Neural cell (in vitro differentiated cells): ENCODE results near the gene MAGI2. TPM values are rescaled to one million over a fixed set of nuclear protein-coding genes. Genes with fewer than 3 reads are reported as not detected.

Source experiments
- H2AFZ ChIP-seq: fragments of 200-600, 300-800 bp; sonication (generic), shearing (Covaris generic); 2 replicates; pipeline ENCODE4 v1.6.0; 2014; ENCODE audit warnings: low read depth, mild to moderate bottlenecking, antibody characterized with exemption, low read length, moderate library complexity
- H3F3A ChIP-seq: fragments of 200-600 bp; shearing (Covaris generic); 2 replicates; pipeline ENCODE4 v1.6.1; 2016; ENCODE audit warnings: mild to moderate bottlenecking, moderate library complexity, mixed read lengths, antibody characterized with exemption, low read length; ENCODE audit not compliant: insufficient read depth, poor library complexity, severe bottlenecking
- H3K27ac ChIP-seq: fragments of 200-600, 300-800 bp; sonication (generic), shearing (Covaris generic); 2 replicates; pipeline ENCODE4 v1.5.1; 2014; ENCODE audit warnings: mild to moderate bottlenecking, low read length, moderate library complexity
- H3K27me3 ChIP-seq: fragments of 300-800, 200-600 bp; sonication (generic), shearing (Covaris generic); 2 replicates; pipeline ENCODE4 v1.6.0; 2014; ENCODE audit warnings: mild to moderate bottlenecking, low read depth, low read length, moderate library complexity; ENCODE audit not compliant: insufficient read depth
- H3K36me3 ChIP-seq: fragments of 300-800, 200-600 bp; sonication (generic), shearing (Covaris generic); 2 replicates; pipeline ENCODE4 v1.5.1; 2014; ENCODE audit warnings: mild to moderate bottlenecking, antibody characterized with exemption, low read length, moderate library complexity; ENCODE audit not compliant: insufficient read depth
- H3K4me2 ChIP-seq: fragments of 300-800, 200-600 bp; sonication (generic), shearing (Covaris generic); 2 replicates; pipeline ENCODE4 v1.6.0; 2014; ENCODE audit warnings: mild to moderate bottlenecking, low read length
- H3K4me3 ChIP-seq: fragments of 300-800, 200-600 bp; sonication (generic), shearing (Covaris generic); 2 replicates; pipeline ENCODE4 v1.5.1; 2014; ENCODE audit warnings: mild to moderate bottlenecking, low read length, moderate library complexity
- H3K79me2 ChIP-seq: fragments of 200-600 bp; shearing (Covaris generic); replicated peaks from 2 replicates; pipeline ENCODE4 v1.6.0; 2014; ENCODE audit warnings: mild to moderate bottlenecking, low read length, moderate library complexity; ENCODE audit not compliant: insufficient read depth
- H3K9ac ChIP-seq: fragments of 300-800, 200-600 bp; sonication (generic), shearing (Covaris generic); 2 replicates; pipeline ENCODE4 v1.6.1; 2016; ENCODE audit warnings: mild to moderate bottlenecking, low read length, mixed read lengths
- H3K9me2 ChIP-seq: fragments of 200-600 bp; shearing (Covaris generic); 2 replicates; pipeline ENCODE4 v1.6.1; 2016; ENCODE audit warnings: mild to moderate bottlenecking, low read length, mixed read lengths; ENCODE audit not compliant: insufficient read depth
- H3K9me3 ChIP-seq: fragments of 200-600, 300-800 bp; sonication (generic), shearing (Covaris generic); 2 replicates; pipeline ENCODE4 v1.6.1; 2016; ENCODE audit warnings: mild to moderate bottlenecking, mixed run types, low read length, moderate library complexity, mixed read lengths
- H4K20me1 ChIP-seq: fragments of 200-600 bp; shearing (Covaris generic); 2 replicates; pipeline ENCODE4 v1.6.1; 2016; ENCODE audit warnings: mild to moderate bottlenecking, mixed run types; ENCODE audit not compliant: insufficient read depth
- EP300 ChIP-seq: fragments of 450-650 bp; conservative IDR thresholded peaks from 2 replicates; pipeline ENCODE4 v1.6.1; 2014; ENCODE audit warnings: antibody characterized with exemption, mild to moderate bottlenecking, moderate library complexity; ENCODE audit not compliant: poor library complexity, severe bottlenecking
- EZH2 ChIP-seq: fragments of 200-600, 300-800 bp; shearing (Covaris generic), sonication (generic); IDR thresholded peaks from 2 replicates; pipeline ENCODE4 v1.6.1; 2014; ENCODE audit warnings: antibody characterized with exemption, low read length, borderline replicate concordance, mild to moderate bottlenecking; ENCODE audit not compliant: insufficient read depth, poor library complexity, severe bottlenecking
- MXI1 ChIP-seq: fragments of 450-650 bp; conservative IDR thresholded peaks from 2 replicates; pipeline ENCODE4 v1.6.1; 2014; ENCODE audit warnings: antibody characterized with exemption, mild to moderate bottlenecking; ENCODE audit not compliant: poor library complexity, severe bottlenecking
- POLR2AphosphoS5 ChIP-seq: IDR thresholded peaks from 2 replicates; pipeline ENCODE4 v1.6.1; 2012
- RAD21 ChIP-seq: fragments of 450-650 bp; conservative IDR thresholded peaks from 2 replicates; pipeline ENCODE4 v1.6.1; 2014; ENCODE audit warnings: antibody characterized with exemption, mild to moderate bottlenecking, moderate library complexity
- SMC3 ChIP-seq: fragments of 450-650 bp; conservative IDR thresholded peaks from 2 replicates; pipeline ENCODE4 v1.6.1; 2014; ENCODE audit warnings: antibody characterized with exemption, mild to moderate bottlenecking, moderate library complexity; ENCODE audit not compliant: poor library complexity
- TAF1 ChIP-seq: IDR thresholded peaks from 2 replicates; pipeline ENCODE4 v1.6.1; 2012; ENCODE audit warnings: low read depth
- polyA plus RNA-seq: library from polyadenylated mRNA; depleted of rRNA; stranded (reverse); fragments of >200 nt; gene quantifications from 2 replicates; pipeline ENCODE4 v1.2.3, GENCODE V29; 2014
- TF ChIP-seq, protein P1 (sequence below): IDR thresholded peaks from 2 replicates; pipeline ENCODE4 v1.6.1; 2012; ENCODE audit warnings: borderline replicate concordance
- TF ChIP-seq, protein P2 (sequence below): fragments of 450-650 bp; IDR thresholded peaks from 2 replicates; pipeline ENCODE4 v1.5.1; 2014; ENCODE audit warnings: antibody characterized with exemption, mild to moderate bottlenecking, moderate library complexity; ENCODE audit not compliant: poor library complexity, severe bottlenecking

Gene MAGI2
- polyA plus RNA-seq, 1 donor from 2014 or later, result 19.3 TPM

DNA sequence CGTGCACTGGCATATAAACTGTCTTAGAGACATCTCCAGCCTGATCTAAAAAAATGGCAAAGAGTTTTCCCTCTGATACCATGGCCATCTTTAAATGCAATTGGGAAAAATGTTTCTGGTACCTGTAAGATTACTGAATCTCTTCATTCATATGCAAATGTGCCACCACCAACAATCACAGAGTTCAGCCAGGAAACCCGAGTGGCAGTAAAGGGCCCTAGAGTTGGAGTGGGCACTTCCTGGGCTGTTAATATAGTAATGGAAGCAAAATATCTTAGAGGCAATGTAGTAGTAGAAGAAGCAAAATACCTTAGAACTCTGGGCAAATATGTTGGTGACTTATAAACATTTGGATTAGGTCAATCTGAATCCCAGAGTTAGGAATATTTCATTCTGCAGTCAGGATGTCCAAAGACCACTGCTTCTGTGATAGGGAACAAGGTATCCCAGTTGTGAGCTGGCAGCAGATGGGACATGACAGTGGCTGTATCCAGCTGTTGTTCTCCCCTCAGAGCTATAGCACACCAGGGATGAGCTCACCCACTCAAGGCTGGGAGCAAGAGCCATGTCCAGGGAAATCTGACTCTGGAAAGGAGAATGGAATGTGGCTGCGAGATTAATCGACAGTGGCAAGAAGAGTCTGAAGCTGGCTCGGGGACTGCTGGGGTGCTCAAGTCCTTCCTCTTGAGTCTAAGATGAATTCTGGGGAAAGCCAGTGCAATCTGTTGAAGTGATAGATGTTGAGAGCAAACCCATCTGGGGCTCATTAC lies 1322.8 kb downstream of the MAGI2 start:
- no peaks in the 10 kb centered on the region for H4K20me1 ChIP-seq
- no peaks in the 10 kb centered on the region for H3K79me2 ChIP-seq
- H3K36me3 ChIP-seq, result peaks cover 9% of the 10 kb centered on the region
- no peak overlapping the region for H3K27ac ChIP-seq
- no peak overlapping the region for H3K4me3 ChIP-seq
- H2AFZ ChIP-seq, result no peak overlapping the region
- H3K27me3 ChIP-seq, result no peaks in the 10 kb centered on the region
- H3K9ac ChIP-seq, result no peak overlapping the region
- TF ChIP-seq EP300 (no peak), TAF1 (no peak), MXI1 (no peak), POLR2AphosphoS5 (no peak), RAD21 (no peak), SMC3 (no peak), EZH2 (no peak)
- TF ChIP-seq, protein P1, sequence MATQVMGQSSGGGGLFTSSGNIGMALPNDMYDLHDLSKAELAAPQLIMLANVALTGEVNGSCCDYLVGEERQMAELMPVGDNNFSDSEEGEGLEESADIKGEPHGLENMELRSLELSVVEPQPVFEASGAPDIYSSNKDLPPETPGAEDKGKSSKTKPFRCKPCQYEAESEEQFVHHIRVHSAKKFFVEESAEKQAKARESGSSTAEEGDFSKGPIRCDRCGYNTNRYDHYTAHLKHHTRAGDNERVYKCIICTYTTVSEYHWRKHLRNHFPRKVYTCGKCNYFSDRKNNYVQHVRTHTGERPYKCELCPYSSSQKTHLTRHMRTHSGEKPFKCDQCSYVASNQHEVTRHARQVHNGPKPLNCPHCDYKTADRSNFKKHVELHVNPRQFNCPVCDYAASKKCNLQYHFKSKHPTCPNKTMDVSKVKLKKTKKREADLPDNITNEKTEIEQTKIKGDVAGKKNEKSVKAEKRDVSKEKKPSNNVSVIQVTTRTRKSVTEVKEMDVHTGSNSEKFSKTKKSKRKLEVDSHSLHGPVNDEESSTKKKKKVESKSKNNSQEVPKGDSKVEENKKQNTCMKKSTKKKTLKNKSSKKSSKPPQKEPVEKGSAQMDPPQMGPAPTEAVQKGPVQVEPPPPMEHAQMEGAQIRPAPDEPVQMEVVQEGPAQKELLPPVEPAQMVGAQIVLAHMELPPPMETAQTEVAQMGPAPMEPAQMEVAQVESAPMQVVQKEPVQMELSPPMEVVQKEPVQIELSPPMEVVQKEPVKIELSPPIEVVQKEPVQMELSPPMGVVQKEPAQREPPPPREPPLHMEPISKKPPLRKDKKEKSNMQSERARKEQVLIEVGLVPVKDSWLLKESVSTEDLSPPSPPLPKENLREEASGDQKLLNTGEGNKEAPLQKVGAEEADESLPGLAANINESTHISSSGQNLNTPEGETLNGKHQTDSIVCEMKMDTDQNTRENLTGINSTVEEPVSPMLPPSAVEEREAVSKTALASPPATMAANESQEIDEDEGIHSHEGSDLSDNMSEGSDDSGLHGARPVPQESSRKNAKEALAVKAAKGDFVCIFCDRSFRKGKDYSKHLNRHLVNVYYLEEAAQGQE, result no peak
- TF ChIP-seq, protein P2, sequence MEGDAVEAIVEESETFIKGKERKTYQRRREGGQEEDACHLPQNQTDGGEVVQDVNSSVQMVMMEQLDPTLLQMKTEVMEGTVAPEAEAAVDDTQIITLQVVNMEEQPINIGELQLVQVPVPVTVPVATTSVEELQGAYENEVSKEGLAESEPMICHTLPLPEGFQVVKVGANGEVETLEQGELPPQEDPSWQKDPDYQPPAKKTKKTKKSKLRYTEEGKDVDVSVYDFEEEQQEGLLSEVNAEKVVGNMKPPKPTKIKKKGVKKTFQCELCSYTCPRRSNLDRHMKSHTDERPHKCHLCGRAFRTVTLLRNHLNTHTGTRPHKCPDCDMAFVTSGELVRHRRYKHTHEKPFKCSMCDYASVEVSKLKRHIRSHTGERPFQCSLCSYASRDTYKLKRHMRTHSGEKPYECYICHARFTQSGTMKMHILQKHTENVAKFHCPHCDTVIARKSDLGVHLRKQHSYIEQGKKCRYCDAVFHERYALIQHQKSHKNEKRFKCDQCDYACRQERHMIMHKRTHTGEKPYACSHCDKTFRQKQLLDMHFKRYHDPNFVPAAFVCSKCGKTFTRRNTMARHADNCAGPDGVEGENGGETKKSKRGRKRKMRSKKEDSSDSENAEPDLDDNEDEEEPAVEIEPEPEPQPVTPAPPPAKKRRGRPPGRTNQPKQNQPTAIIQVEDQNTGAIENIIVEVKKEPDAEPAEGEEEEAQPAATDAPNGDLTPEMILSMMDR, result no peak
- no peaks in the 10 kb centered on the region for H3K9me2 ChIP-seq
- no peaks in the 10 kb centered on the region for H3K9me3 ChIP-seq
- H3F3A ChIP-seq, result no peaks in the 10 kb centered on the region
- H3K4me2 ChIP-seq, result no peak overlapping the region

DNA sequence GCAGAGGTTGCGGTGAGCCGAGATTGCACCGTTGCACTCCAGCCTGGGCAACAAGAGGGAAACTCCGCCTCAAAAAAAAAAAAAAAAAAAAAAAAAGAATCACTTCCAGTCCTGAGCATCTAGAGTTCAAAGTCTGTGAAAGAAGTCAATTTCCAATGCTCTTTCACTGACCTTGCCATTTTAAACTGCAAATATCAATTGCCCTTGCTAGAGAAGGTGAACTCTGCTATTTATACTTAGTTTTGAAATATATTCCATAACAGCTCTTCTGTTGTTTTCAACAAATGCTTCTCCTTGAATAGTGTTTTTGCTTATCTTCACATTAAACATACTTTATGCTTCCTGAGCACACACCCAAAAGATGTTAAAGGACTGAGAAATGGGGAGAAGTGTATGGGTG lies 1323.6 kb downstream of the MAGI2 start:
- Histone ChIP-seq H3K9me2 (no peaks in the 10 kb centered on the region), H3K9ac (no peak overlapping the region), H3K27me3 (no peaks in the 10 kb centered on the region), H3F3A (no peaks in the 10 kb centered on the region), H3K79me2 (no peaks in the 10 kb centered on the region), H3K9me3 (no peaks in the 10 kb centered on the region), H2AFZ (no peak overlapping the region), H3K4me2 (no peak overlapping the region), H3K36me3 (peaks cover 14% of the 10 kb centered on the region), H4K20me1 (no peaks in the 10 kb centered on the region), H3K27ac (no peak overlapping the region), H3K4me3 (no peak overlapping the region)
- TF ChIP-seq, protein P1, result no peak
- TF ChIP-seq SMC3 (no peak), EP300 (no peak), EZH2 (no peak), MXI1 (no peak), RAD21 (no peak), POLR2AphosphoS5 (no peak), TAF1 (no peak)
- TF ChIP-seq, protein P2, result no peak
